Fibroblast of pulmonary artery (primary cell): ENCODE results near the gene TYW1B.
"Not testable (repeated sequence)": the region's sequence is repeated elsewhere in the genome, so short reads cannot be mapped to it uniquely, and the experiment has no call there.

ENCODE experiments used
- DNase-seq: peaks from one replicate; pipeline ENCODE4 v3.0.0-alpha.2; 2010; ENCODE audit warnings: low read depth
- H3K4me3 ChIP-seq: replicated peaks from 2 replicates; pipeline ENCODE4 v1.5.1; 2011; ENCODE audit warnings: low read depth, mild to moderate bottlenecking, control low read depth, low read length, moderate library complexity
- TF ChIP-seq, protein P1 (sequence below): IDR thresholded peaks from 2 replicates; pipeline ENCODE4 v1.5.1; 2011; ENCODE audit warnings: mild to moderate bottlenecking, control low read depth, low read length, inconsistent platforms; ENCODE audit errors: missing control alignments

The TYW1B gene

DNA sequence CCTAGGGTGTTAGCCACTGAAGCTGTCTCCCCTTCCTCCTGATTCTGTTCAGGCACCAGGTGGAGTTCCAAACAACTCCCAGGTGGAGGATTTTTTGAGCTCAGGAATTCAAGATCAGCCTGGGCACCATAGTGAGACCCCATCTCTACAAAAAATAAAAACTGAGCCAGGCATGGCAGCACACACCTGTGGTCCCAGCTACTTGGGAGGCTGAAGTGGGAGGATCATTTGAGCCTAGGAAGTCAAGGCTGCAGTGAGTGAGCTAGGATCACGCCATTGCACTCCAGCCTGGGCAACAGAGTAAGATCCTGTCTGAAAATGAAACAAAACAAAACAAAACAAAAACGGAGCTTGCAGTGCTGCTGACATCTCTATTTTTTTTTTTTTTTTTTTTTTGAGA lies 287.1 kb downstream of the TYW1B start:
- no peak overlapping the region for H3K4me3 ChIP-seq
- no peak for DNase-seq
- TF ChIP-seq, protein P1, sequence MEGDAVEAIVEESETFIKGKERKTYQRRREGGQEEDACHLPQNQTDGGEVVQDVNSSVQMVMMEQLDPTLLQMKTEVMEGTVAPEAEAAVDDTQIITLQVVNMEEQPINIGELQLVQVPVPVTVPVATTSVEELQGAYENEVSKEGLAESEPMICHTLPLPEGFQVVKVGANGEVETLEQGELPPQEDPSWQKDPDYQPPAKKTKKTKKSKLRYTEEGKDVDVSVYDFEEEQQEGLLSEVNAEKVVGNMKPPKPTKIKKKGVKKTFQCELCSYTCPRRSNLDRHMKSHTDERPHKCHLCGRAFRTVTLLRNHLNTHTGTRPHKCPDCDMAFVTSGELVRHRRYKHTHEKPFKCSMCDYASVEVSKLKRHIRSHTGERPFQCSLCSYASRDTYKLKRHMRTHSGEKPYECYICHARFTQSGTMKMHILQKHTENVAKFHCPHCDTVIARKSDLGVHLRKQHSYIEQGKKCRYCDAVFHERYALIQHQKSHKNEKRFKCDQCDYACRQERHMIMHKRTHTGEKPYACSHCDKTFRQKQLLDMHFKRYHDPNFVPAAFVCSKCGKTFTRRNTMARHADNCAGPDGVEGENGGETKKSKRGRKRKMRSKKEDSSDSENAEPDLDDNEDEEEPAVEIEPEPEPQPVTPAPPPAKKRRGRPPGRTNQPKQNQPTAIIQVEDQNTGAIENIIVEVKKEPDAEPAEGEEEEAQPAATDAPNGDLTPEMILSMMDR: no peak

- DNase-seq: no peak
- TF ChIP-seq, protein P1: no peak
These were observed 287.8 kb downstream of the TYW1B start for GRCh38 chr7:72540106-72540611.

DNA sequence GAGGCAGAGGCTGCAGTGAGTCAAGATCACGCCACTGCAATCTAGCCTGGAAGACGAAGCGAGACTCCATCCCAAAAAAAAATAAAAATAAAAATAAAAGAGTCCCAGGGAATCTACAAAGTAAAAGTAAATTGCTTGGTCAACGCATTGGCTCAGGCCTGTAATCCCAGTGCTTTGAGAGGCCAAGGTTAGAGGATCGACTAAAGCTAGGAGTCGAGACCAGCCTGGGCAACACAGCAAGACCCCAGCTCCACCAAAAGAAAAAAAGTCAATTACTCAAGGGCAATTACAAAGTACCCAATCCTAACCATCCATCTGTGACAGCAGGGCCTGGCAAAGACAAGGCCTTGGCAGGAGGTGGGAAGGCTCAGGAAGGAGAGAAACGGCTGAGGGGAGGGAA lies 288.3 kb downstream of the TYW1B start:
- H3K4me3 ChIP-seq: no peak overlapping the region
- DNase-seq: no peak
- TF ChIP-seq, protein P1: no peak

More at GRCh38 chr7:72540106-72540611, 287.8 kb downstream of the TYW1B start:
- no peak overlapping the region for H3K4me3 ChIP-seq

GRCh38 chr7:72538856-72539255 lies 289.1 kb downstream of the TYW1B start:
- DNase-seq: no peak
- H3K4me3 ChIP-seq: no peak overlapping the region
- TF ChIP-seq, protein P1: no peak

DNA sequence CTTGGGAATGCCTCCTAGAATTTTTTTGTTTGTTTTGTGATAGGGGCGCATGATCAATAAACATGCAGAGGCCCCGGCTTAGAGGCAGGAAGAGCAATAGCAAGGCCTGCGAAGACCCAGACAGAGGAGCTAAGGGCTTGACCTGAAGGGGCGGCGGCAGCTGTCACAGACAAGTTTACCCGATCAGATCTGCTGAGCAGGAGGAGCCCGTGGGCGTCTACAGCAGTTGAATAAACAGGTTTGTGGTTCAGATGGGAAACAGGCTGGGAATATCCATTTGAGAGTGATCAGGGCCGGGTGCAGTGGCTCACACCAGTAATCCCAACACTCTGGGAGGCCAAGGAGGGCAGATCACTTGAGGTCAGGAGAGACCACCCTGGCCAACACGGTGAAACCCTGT lies 289.9 kb downstream of the TYW1B start:
- DNase-seq: no peak
- TF ChIP-seq, protein P1: no peak

GRCh38 chr7:72536038-72536437 lies 292.0 kb downstream of the TYW1B start:
- H3K4me3 ChIP-seq, DNase-seq: not testable (repeated sequence)

More for the DNA sequence above, 289.9 kb downstream of the TYW1B start:
- no peak overlapping the region for H3K4me3 ChIP-seq

DNA sequence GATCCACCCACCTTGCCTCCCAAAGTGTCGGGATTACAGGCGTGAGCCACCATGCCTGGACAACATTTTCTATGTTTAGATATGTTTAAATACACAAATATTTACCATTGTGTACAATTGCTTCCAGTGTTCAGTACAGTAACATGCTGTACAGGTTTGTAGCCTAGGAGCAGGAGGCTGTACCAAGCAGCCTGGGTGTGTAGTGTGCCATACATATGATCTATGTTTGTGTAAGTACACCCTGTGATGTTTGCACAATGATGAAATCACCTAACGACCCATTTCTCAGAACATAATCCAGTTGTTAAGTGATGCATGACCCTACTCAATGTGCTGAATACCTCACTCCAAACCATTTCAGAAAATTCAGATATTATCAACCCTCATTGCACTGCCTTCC lies 297.0 kb downstream of the TYW1B start:
- not testable (repeated sequence) for H3K4me3 ChIP-seq, DNase-seq
